Brain microvascular endothelial cell (primary cell): Measurements from ENCODE around the gene ZNF774.
A peak's percentile ranks its signal among the peaks of the same experiment; 100 is the strongest.
"Not testable (repeated sequence)": the region's sequence is repeated elsewhere in the genome, so short reads cannot be mapped to it uniquely, and the experiment has no call there.

Experiments
- DNase-seq: peaks from one replicate; pipeline ENCODE4 v3.0.0-alpha.2; 2020
- H3K27ac ChIP-seq: fragments of 250-450 bp; sonication (Bioruptor Pico); 2 replicates; pipeline ENCODE4 v1.5.1; 2020; ENCODE audit warnings: mild to moderate bottlenecking, moderate library complexity
- H3K27me3 ChIP-seq: fragments of 250-450 bp; sonication (Bioruptor Pico); replicated peaks from 2 replicates; pipeline ENCODE4 v1.5.1; 2020; ENCODE audit warnings: mild to moderate bottlenecking
- H3K36me3 ChIP-seq: fragments of 250-450 bp; sonication (Bioruptor Pico); replicated peaks from 2 replicates; pipeline ENCODE4 v1.5.1; 2020; ENCODE audit warnings: mild to moderate bottlenecking
- H3K4me3 ChIP-seq: 2 replicates; pipeline ENCODE4 v1.5.1; 2011; ENCODE audit warnings: low read depth, mild to moderate bottlenecking, control low read depth, low read length, moderate library complexity
- CTCF ChIP-seq: IDR thresholded peaks from 2 replicates; pipeline ENCODE4 v1.5.1; 2011; ENCODE audit warnings: low read depth, mild to moderate bottlenecking, moderate library complexity, low read length, control low read depth, inconsistent platforms; ENCODE audit errors: missing control alignments
- in situ Hi-C: cut with HindIII; loops from 2 replicates; pipeline ENCODE4 v1.10.0; 2017; ENCODE audit warnings: low sequenced_read_pairs, low pct_ligation_motif_present

ZNF774 gene

GRCh38 chr15:90352107-90352893 is at the start of gene ZNF774:
TSS of gene ZNF774 (plus strand) at chr15:90352284. CDS start at chr15:90354661, 2,377 bp downstream.
- TF ChIP-seq CTCF = no peak
- H3K27ac ChIP-seq = no peak within 1 kb of the TSS
- H3K27me3 ChIP-seq = no peaks in the 10 kb centered on the region
- in situ Hi-C loops = no loop called here
- peak; percentile 91 for DNase-seq
- H3K4me3 ChIP-seq = peak within 1 kb of the TSS; percentile 86
- H3K36me3 ChIP-seq = no peaks in the 10 kb centered on the region

GRCh38 chr15:90305355-90305754 is 46.7 kb upstream of the ZNF774 start:
- DNase-seq, in situ Hi-C loops, H3K4me3 ChIP-seq, H3K27me3 ChIP-seq, H3K36me3 ChIP-seq, H3K27ac ChIP-seq: not testable (repeated sequence)

GRCh38 chr15:90305932-90306331 is 46.2 kb upstream of the ZNF774 start:
- DNase-seq = no peak
- in situ Hi-C loops = no loop called here
- no peaks in the 10 kb centered on the region for H3K36me3 ChIP-seq
- H3K27me3 ChIP-seq = no peaks in the 10 kb centered on the region
- no peak overlapping the region for H3K4me3 ChIP-seq
- no peak for TF ChIP-seq CTCF
- H3K27ac ChIP-seq = no peak overlapping the region

GRCh38 chr15:90306560-90306959 is 45.5 kb upstream of the ZNF774 start:
- in situ Hi-C loops = no loop called here
- no peak for DNase-seq
- no peak overlapping the region for H3K4me3 ChIP-seq
- H3K27ac ChIP-seq = no peak overlapping the region
- no peak for TF ChIP-seq CTCF
- no peaks in the 10 kb centered on the region for H3K27me3 ChIP-seq
- no peaks in the 10 kb centered on the region for H3K36me3 ChIP-seq

GRCh38 chr15:90307661-90308060 is 44.4 kb upstream of the ZNF774 start:
- Histone ChIP-seq H3K36me3 (no peaks in the 10 kb centered on the region), H3K27ac (no peak overlapping the region), H3K27me3 (no peaks in the 10 kb centered on the region), H3K4me3 (no peak overlapping the region)
- in situ Hi-C loops = no loop called here
- DNase-seq = no peak
- no peak for TF ChIP-seq CTCF

- H3K27ac ChIP-seq = no peak overlapping the region
- no peak for TF ChIP-seq CTCF
- H3K36me3 ChIP-seq = no peaks in the 10 kb centered on the region
- in situ Hi-C loops = no loop called here
- H3K27me3 ChIP-seq = no peaks in the 10 kb centered on the region
- H3K4me3 ChIP-seq = no peak overlapping the region
- DNase-seq = no peak
Measured at GRCh38 chr15:90309020-90309419, 43.1 kb upstream of the ZNF774 start.
